SK-N-MC (cell line): Measurements from ENCODE around the gene RTN4IP1.

Experiments
- DNase-seq: peaks from one replicate; pipeline ENCODE4 v3.0.0-alpha.2; 2011; ENCODE audit warnings: low read depth, low spot score
- H3K27ac ChIP-seq: fragments of 200-600 bp; sonication (generic); 2 replicates; pipeline ENCODE4 v1.5.1; 2016; ENCODE audit warnings: mixed run types
- H3K36me3 ChIP-seq: fragments of 200-600 bp; sonication (generic); 2 replicates; pipeline ENCODE4 v1.6.1; 2017; ENCODE audit warnings: antibody characterized with exemption, low read length, mixed read lengths; ENCODE audit not compliant: insufficient read depth
- H3K4me3 ChIP-seq: fragments of 200-600 bp; sonication (generic); 2 replicates; pipeline ENCODE4 v1.5.1; 2016
- H3K9ac ChIP-seq: fragments of 200-600 bp; sonication (generic); 2 replicates; pipeline ENCODE4 v1.8.0; 2017; ENCODE audit warnings: mixed run types, mixed read lengths; ENCODE audit not compliant: insufficient read length
- H3K9me3 ChIP-seq: fragments of 200-600 bp; sonication (generic); 2 replicates; pipeline ENCODE4 v1.6.1; 2017; ENCODE audit warnings: low read depth, mild to moderate bottlenecking, antibody characterized with exemption, low read length, moderate library complexity, mixed read lengths
- EZH2 ChIP-seq: fragments of 200-600 bp; sonication (generic); IDR thresholded peaks from one replicate; pipeline ENCODE4 v1.6.1; 2017; ENCODE audit warnings: antibody characterized with exemption
- FOXP2 ChIP-seq: optimal IDR thresholded peaks from 2 replicates; pipeline ENCODE3; 2011; ENCODE audit warnings: mild to moderate bottlenecking, moderate library complexity; ENCODE audit not compliant: insufficient read depth; ENCODE audit errors: extremely low read length, control extremely low read depth
- POLR2AphosphoS5 ChIP-seq: IDR thresholded peaks from 2 replicates; pipeline ENCODE4 v1.6.1; 2012; ENCODE audit warnings: mild to moderate bottlenecking, low read depth, low read length, borderline replicate concordance

RTN4IP1 gene

GRCh38 chr6:106618324-106618723 is 11.0 kb downstream of the RTN4IP1 start:
- DNase-seq = no peak
- Histone ChIP-seq H3K9ac (no peak overlapping the region), H3K4me3 (no peak overlapping the region), H3K27ac (no peak overlapping the region), H3K9me3 (no peaks in the 10 kb centered on the region), H3K36me3 (no peaks in the 10 kb centered on the region)
- TF ChIP-seq EZH2 (no peak), POLR2AphosphoS5 (no peak), FOXP2 (no peak)

- no peak overlapping the region for H3K4me3 ChIP-seq
- H3K36me3 ChIP-seq = no peaks in the 10 kb centered on the region
- TF ChIP-seq POLR2AphosphoS5 (no peak), EZH2 (no peak), FOXP2 (no peak)
- H3K9me3 ChIP-seq = no peaks in the 10 kb centered on the region
- DNase-seq = no peak
- H3K27ac ChIP-seq = no peak overlapping the region
- no peak overlapping the region for H3K9ac ChIP-seq
These were observed 11.4 kb downstream of the RTN4IP1 start for GRCh38 chr6:106617857-106618256.

- no peak for DNase-seq
- TF ChIP-seq POLR2AphosphoS5 = no peak
- no peak for TF ChIP-seq FOXP2
- no peak for TF ChIP-seq EZH2
- H3K9me3 ChIP-seq = no peaks in the 10 kb centered on the region
- no peak overlapping the region for H3K9ac ChIP-seq
- H3K36me3 ChIP-seq = no peaks in the 10 kb centered on the region
- H3K4me3 ChIP-seq = no peak overlapping the region
- no peak overlapping the region for H3K27ac ChIP-seq
These were observed 12.0 kb downstream of the RTN4IP1 start for GRCh38 chr6:106617302-106617701.

GRCh38 chr6:106614592-106615257 is 14.6 kb downstream of the RTN4IP1 start:
- DNase-seq = no peak
- Histone ChIP-seq H3K27ac (no peak overlapping the region), H3K9ac (no peak overlapping the region)

GRCh38 chr6:106614166-106614565 is 15.1 kb downstream of the RTN4IP1 start:
- no peak overlapping the region for H3K9ac ChIP-seq
- no peak overlapping the region for H3K27ac ChIP-seq
- no peaks in the 10 kb centered on the region for H3K36me3 ChIP-seq
- H3K4me3 ChIP-seq = no peak overlapping the region
- no peaks in the 10 kb centered on the region for H3K9me3 ChIP-seq
- no peak for DNase-seq
- TF ChIP-seq POLR2AphosphoS5 = no peak
- no peak for TF ChIP-seq FOXP2
- no peak for TF ChIP-seq EZH2

More at GRCh38 chr6:106614592-106615257, 14.6 kb downstream of the RTN4IP1 start:
- Histone ChIP-seq H3K9me3 (no peaks in the 10 kb centered on the region), H3K4me3 (no peak overlapping the region), H3K36me3 (no peaks in the 10 kb centered on the region)
- no peak for TF ChIP-seq POLR2AphosphoS5
- no peak for TF ChIP-seq FOXP2
- no peak for TF ChIP-seq EZH2

GRCh38 chr6:106613590-106613989 is 15.7 kb downstream of the RTN4IP1 start:
- no peak for TF ChIP-seq FOXP2
- no peak for TF ChIP-seq POLR2AphosphoS5
- no peak for TF ChIP-seq EZH2

GRCh38 chr6:106612671-106613416 is 16.5 kb downstream of the RTN4IP1 start:
- Histone ChIP-seq H3K4me3 (no peak overlapping the region), H3K9ac (no peak overlapping the region)

More at GRCh38 chr6:106613590-106613989, 15.7 kb downstream of the RTN4IP1 start:
- no peaks in the 10 kb centered on the region for H3K36me3 ChIP-seq
- no peak overlapping the region for H3K9ac ChIP-seq
- H3K9me3 ChIP-seq = no peaks in the 10 kb centered on the region
- no peak overlapping the region for H3K27ac ChIP-seq
- no peak overlapping the region for H3K4me3 ChIP-seq
- DNase-seq = no peak

GRCh38 chr6:106611030-106611429 is 18.3 kb downstream of the RTN4IP1 start:
- no peak for DNase-seq
- no peaks in the 10 kb centered on the region for H3K36me3 ChIP-seq
- H3K9ac ChIP-seq = no peak overlapping the region
- TF ChIP-seq POLR2AphosphoS5 = no peak
- TF ChIP-seq FOXP2 = no peak
- TF ChIP-seq EZH2 = no peak
- no peak overlapping the region for H3K27ac ChIP-seq
- H3K4me3 ChIP-seq = no peak overlapping the region
- H3K9me3 ChIP-seq = no peaks in the 10 kb centered on the region

More at GRCh38 chr6:106612671-106613416, 16.5 kb downstream of the RTN4IP1 start:
- no peak for DNase-seq
- Histone ChIP-seq H3K27ac (no peak overlapping the region), H3K9me3 (no peaks in the 10 kb centered on the region), H3K36me3 (no peaks in the 10 kb centered on the region)
- TF ChIP-seq POLR2AphosphoS5 = no peak
- TF ChIP-seq EZH2 = no peak
- TF ChIP-seq FOXP2 = no peak
